GM13976 (cell line): ENCODE data around the gene UMAD1.
"Not testable (repeated sequence)": the region's sequence is repeated elsewhere in the genome, so short reads cannot be mapped to it uniquely, and the experiment has no call there.

Experiments used
- DNase-seq: peaks from one replicate; pipeline ENCODE4 v3.0.0; 2012; ENCODE audit warnings: low spot score
- in situ Hi-C: fragments of 300-500 bp; cut with MboI; formaldehyde crosslinking; loops from one replicate; pipeline ENCODE4 v1.12.0; 2022; ENCODE audit warnings: low sequenced_read_pairs, mixed read lengths, inconsistent platforms; ENCODE audit not compliant: unreplicated experiment
- TF ChIP-seq, protein P1 (sequence below): IDR thresholded peaks from 2 replicates; pipeline ENCODE4 v1.5.1; 2012; ENCODE audit warnings: borderline replicate concordance, mild to moderate bottlenecking; ENCODE audit not compliant: insufficient read depth; ENCODE audit errors: extremely low read depth, missing control alignments, control extremely low read depth

The UMAD1 gene

DNA sequence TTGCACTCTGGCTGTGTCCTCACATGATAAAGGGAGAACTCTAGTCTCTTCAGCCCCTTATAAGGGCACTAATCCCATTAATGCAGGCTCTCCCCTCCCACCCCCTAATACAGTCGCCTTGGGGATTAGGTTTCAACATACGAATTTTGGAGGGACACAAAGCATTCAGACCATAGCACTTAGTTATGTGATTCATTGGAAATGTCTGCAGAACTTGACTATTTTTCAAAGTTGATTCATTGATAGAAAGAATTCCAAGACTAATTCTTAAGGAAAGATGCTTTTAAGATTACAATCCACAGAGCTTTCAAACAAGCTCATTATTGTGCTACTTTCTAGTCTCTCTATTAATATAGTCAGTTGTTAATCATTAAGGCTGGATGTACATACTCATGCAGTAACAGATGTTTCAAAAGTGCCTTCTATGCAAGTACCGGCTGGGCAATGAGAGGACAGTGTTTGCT lies 163.2 kb downstream of the UMAD1 start:
- in situ Hi-C loops = no loop called here
- DNase-seq = no peak
- TF ChIP-seq, protein P1, sequence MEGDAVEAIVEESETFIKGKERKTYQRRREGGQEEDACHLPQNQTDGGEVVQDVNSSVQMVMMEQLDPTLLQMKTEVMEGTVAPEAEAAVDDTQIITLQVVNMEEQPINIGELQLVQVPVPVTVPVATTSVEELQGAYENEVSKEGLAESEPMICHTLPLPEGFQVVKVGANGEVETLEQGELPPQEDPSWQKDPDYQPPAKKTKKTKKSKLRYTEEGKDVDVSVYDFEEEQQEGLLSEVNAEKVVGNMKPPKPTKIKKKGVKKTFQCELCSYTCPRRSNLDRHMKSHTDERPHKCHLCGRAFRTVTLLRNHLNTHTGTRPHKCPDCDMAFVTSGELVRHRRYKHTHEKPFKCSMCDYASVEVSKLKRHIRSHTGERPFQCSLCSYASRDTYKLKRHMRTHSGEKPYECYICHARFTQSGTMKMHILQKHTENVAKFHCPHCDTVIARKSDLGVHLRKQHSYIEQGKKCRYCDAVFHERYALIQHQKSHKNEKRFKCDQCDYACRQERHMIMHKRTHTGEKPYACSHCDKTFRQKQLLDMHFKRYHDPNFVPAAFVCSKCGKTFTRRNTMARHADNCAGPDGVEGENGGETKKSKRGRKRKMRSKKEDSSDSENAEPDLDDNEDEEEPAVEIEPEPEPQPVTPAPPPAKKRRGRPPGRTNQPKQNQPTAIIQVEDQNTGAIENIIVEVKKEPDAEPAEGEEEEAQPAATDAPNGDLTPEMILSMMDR = no peak

DNA sequence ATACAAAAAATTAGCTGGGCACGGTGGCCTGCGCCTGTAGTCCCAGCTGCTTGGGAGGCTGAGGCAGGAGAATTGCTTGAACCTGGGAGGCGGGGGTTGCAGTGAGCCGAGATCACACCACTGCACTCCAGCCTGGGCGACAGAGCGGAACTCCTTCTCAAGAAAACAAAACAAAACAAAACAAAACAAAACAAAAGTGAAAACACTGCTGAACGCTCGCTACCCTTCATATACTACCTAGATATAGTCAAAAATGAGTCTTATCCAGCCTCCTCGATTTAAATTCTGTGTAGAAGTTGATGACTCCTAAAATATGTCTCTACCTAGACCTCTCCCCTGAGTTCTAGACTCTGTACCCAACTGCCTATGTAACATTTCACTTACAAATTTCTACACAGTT lies 164.3 kb downstream of the UMAD1 start:
- DNase-seq, in situ Hi-C loops: not testable (repeated sequence)

DNA sequence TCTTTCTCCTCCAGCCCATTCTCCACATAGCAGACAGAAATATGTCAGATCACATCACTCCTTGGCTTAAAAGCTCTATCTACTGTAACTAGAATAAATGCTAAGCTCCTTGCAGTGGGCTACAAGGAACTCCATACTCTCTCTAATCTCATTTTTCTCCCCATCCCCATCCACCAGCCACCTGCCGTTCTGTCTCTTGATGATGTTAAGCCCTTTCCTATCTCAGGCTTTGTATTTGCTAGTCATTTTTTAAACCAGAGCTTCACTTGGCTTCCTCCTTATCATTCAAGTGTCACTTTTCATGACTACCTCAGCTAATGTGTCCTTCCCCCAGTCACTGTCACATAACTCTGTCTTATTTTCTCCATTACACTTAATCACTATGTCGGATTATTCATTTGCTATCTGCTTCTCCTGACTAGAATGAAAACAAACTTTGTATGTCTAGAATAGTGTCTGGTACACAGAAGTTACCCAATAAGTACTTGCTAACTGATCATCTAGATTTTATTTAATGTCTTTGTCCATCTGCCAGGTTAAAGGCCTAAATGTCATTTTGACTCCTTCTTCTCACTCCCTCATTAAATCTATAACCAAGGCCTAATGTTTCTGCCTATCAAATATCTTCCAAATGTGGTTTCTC lies 165.1 kb downstream of the UMAD1 start:
- no peak for DNase-seq
- TF ChIP-seq, protein P1 = no peak
- in situ Hi-C loops = no loop called here

DNA sequence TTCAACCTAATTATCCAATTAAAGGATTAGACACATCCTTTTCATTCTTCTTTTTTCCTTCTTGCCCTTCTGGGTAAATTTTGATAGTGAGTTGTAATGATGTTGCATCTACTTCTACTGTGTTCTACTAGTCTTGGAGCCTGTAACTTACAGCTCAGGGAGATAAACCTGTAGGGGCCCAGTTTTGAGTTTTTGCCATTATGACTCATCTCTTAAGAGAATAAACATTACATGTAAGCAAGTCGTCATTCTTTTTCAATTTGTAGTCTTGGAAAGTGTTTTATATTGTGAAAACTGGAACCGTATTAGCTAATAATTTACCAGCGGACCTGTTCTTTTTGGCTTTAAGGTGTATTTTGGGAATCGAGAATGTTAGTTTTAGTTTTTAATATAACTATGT lies 167.6 kb downstream of the UMAD1 start:
- TF ChIP-seq, protein P1 = no peak
- no peak for DNase-seq
- in situ Hi-C loops = no loop called here

DNA sequence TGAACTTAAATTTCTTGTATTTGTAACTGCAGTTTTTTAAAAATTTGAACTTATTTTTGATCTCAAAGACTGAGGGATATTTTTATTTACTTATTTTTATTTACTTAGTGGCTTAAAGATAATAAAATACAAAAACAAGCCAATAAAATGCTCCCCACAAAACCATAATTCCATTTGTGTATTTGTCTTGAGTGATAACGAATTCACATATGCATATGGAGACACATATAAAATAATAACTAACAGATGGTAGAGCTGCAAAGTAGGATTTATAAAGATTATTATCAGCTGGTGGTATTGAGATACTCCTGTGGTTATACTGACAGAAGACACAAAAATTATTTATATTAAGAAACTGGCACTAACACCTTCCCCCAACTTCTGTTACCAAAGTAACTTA lies 168.1 kb downstream of the UMAD1 start:
- no peak for DNase-seq
- TF ChIP-seq, protein P1 = no peak
- in situ Hi-C loops = no loop called here

DNA sequence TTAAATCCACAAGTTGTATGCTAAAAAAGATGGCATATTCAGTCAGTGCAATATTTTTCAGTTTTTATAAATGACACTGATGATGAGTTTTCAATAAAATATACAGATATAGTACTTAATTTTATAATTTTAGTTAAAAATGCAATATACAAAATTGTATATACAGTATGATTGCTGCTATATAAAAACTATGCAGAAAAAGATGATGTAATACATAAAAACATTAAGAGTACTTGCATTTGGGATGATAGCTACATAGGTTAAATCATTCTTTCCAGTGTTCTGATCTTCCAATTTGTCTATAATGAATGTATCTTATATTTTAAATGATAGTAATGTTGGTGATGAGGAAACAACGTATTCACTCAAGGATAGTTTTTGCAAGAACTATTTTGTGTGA lies 169.8 kb downstream of the UMAD1 start:
- in situ Hi-C loops = no loop called here
- no peak for DNase-seq
- TF ChIP-seq, protein P1 = no peak

DNA sequence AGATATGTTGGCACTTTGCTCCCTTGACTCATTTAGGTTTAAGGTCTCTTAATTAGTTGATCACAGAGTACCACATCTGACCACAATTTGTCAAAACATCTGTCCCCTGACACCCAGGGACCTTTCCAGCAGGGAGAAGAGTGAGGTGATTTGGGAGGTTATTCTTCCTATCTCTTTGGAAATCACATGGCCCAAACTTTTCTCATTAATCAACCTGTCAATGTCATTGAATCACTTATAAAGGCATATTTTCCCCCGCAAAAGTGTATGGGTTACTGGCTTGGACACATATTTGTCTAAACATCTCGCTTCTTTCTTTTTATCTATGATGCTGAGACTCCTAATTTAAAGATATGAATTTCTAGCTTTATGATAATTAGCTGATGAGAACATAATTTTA lies 170.3 kb downstream of the UMAD1 start:
- no peak for DNase-seq
- TF ChIP-seq, protein P1 = no peak
- in situ Hi-C loops = no loop called here
